HG02571 (cell line): ENCODE measurements around the gene TENM4.

Experiments
- ATAC-seq: cut with Tn5 transposase; IDR thresholded peaks from one replicate; pipeline ENCODE4 v1.9.1; 2021; ENCODE audit warnings: mild to moderate bottlenecking, moderate library complexity; ENCODE audit not compliant: unreplicated experiment

Gene TENM4

GRCh38 chr11:78740199-78741071, 700.4 kb downstream of the TENM4 start:
- ATAC-seq: no peak

GRCh38 chr11:78737891-78738290, 702.9 kb downstream of the TENM4 start:
- ATAC-seq: no peak

- ATAC-seq: no peak
These were observed 703.5 kb downstream of the TENM4 start for GRCh38 chr11:78737301-78737700.

GRCh38 chr11:78735711-78736110, 705.1 kb downstream of the TENM4 start:
- no peak for ATAC-seq

GRCh38 chr11:78733031-78733430, 707.8 kb downstream of the TENM4 start:
- no peak for ATAC-seq

- no peak for ATAC-seq
These were observed 708.6 kb downstream of the TENM4 start for GRCh38 chr11:78732246-78732645.

GRCh38 chr11:78731027-78731426, 709.8 kb downstream of the TENM4 start:
- no peak for ATAC-seq

- ATAC-seq: no peak
These were observed 710.5 kb downstream of the TENM4 start for GRCh38 chr11:78730267-78730824.

GRCh38 chr11:78727816-78728215, 713.0 kb downstream of the TENM4 start:
- no peak for ATAC-seq

- ATAC-seq: no peak
These were observed 715.6 kb downstream of the TENM4 start for GRCh38 chr11:78725200-78725599.

GRCh38 chr11:78722786-78723185, 718.0 kb downstream of the TENM4 start:
- ATAC-seq: no peak

GRCh38 chr11:78720281-78720989, 720.4 kb downstream of the TENM4 start:
- ATAC-seq: no peak

- ATAC-seq: no peak
These were observed 723.8 kb downstream of the TENM4 start for GRCh38 chr11:78717041-78717440.

GRCh38 chr11:78715639-78716311, 725.1 kb downstream of the TENM4 start:
- ATAC-seq: no peak

GRCh38 chr11:78714539-78714938, 726.3 kb downstream of the TENM4 start:
- no peak for ATAC-seq

- ATAC-seq: no peak
These were observed 729.1 kb downstream of the TENM4 start for GRCh38 chr11:78711735-78712134.

- ATAC-seq: no peak
These were observed 730.4 kb downstream of the TENM4 start for GRCh38 chr11:78710417-78710816.

GRCh38 chr11:78708388-78708787, 732.4 kb downstream of the TENM4 start:
- no peak for ATAC-seq

GRCh38 chr11:78706551-78706950, 734.3 kb downstream of the TENM4 start:
- no peak for ATAC-seq

GRCh38 chr11:78704811-78705210, 736.0 kb downstream of the TENM4 start:
- ATAC-seq: no peak

- no peak for ATAC-seq
These were observed 741.2 kb downstream of the TENM4 start for GRCh38 chr11:78699609-78700135.
